Activated naive CD4-positive, alpha-beta T cell treated with anti-CD3 and anti-CD28 coated beads, Interleukin-2, amount 50 U/mL, for 72 hours (primary cell): Measurements from ENCODE around the gene RAB12. TPM values are rescaled to one million over a fixed set of nuclear protein-coding genes. Genes with fewer than 3 reads are reported as not detected.
"Not testable (repeated sequence)": the region's sequence is repeated elsewhere in the genome, so short reads cannot be mapped to it uniquely, and the experiment has no call there.

Experiments used
- ATAC-seq, 2 donors: fragments of 150-1000 bp; cut with Tn5 transposase; 2 replicates each; pipeline ENCODE4 v1.10.0; 2021; ENCODE audit warnings: mild to moderate bottlenecking in 2 of 2, moderate library complexity in 2 of 2
- DNase-seq, 2 donors: peaks; one replicate each; pipeline ENCODE4 v3.0.0; 2021 to 2022; ENCODE audit warnings: low spot score in 2 of 2
- H3K27ac Mint-ChIP-seq, 2 donors: one replicate each; pipeline ENCODE4 v1.8.0; 2022; ENCODE audit warnings: mild to moderate bottlenecking in 2 of 2, mixed read lengths in 2 of 2
- H3K36me3 Mint-ChIP-seq, 2 donors: one replicate each; pipeline ENCODE4 v1.8.0; 2022; ENCODE audit warnings: mixed read lengths in 2 of 2
- H3K9me3 Mint-ChIP-seq, 2 donors: one replicate each; pipeline ENCODE4 v1.8.0; 2022; ENCODE audit warnings: mixed read lengths in 2 of 2
- total RNA-seq, 2 donors: library from RNA; stranded (reverse); gene quantifications; one replicate each; pipeline ENCODE4 v1.2.3, GENCODE V29; 2022

Gene RAB12
- total RNA-seq, 2 donors from 2014 or later: 10.9 to 18.6 TPM

GRCh38 chr18:8607776-8608742 lies 1.2 kb upstream of the RAB12 start:
- Mint-ChIP-seq H3K9me3 (no peaks in the 10 kb centered on the region), H3K36me3 (peaks cover 9 to 17% of the 10 kb centered on the region in 2 donors), H3K27ac (peak overlapping the region; percentile 67 to 89)
- DNase-seq: no peak
- no peak for ATAC-seq

DNA sequence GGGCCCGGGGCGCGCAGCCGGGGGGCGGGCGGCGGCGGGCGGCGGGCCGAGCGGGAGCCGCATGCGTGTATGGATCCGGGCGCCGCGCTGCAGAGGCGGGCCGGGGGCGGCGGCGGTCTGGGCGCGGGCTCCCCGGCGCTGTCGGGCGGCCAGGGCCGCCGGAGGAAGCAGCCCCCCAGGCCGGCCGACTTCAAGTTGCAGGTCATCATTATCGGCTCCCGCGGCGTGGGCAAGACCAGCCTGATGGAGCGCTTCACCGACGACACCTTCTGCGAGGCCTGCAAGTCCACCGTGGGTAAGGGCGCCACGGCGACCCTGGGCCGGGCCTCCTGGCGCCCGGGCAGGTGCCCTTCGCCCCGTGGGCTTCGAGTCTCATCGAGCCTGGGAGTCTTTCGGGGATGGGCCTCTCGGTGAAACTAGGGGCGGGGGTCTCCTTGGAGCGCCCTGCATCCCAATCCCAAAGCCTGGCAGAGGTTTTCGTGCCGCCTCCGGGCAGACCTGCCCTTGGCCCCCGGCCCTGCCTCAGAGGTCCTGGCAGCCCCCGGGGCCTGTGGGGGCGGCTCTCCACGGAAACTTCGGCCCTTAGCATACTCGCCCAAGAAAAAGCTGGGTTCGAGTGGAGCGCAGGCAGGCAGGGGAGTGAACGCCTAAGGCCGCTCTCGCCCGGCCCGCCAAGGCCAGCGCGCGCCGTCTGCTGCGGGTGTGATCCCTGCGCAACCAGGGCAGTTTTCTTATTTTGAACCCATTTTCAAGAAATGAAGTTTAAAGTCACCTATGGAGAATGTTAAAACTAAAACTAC lies 622 bp downstream of the RAB12 start:
- ATAC-seq: peak; percentile 14 to 21
- peak overlapping the region; percentile 85 to 88 for H3K27ac Mint-ChIP-seq
- no peaks in the 10 kb centered on the region for H3K9me3 Mint-ChIP-seq
- peaks cover 12 to 17% of the 10 kb centered on the region in 2 donors for H3K36me3 Mint-ChIP-seq
- DNase-seq: peak in 1 of 2 donors; percentile 34

GRCh38 chr18:8610459-8610851 lies 1.2 kb downstream of the RAB12 start:
- no peaks in the 10 kb centered on the region for H3K9me3 Mint-ChIP-seq
- H3K27ac Mint-ChIP-seq: peak overlapping the region; percentile 85 to 88
- ATAC-seq (peak in 1 of 2 donors; percentile 63), DNase-seq (no peak)
- H3K36me3 Mint-ChIP-seq: peaks cover 17 to 18% of the 10 kb centered on the region in 2 donors

GRCh38 chr18:8611916-8612576 lies 2.8 kb downstream of the RAB12 start:
- no peak overlapping the region for H3K27ac Mint-ChIP-seq
- no peaks in the 10 kb centered on the region for H3K9me3 Mint-ChIP-seq
- H3K36me3 Mint-ChIP-seq: peaks cover 17 to 25% of the 10 kb centered on the region in 2 donors
- no peak for ATAC-seq
- DNase-seq: no peak

DNA sequence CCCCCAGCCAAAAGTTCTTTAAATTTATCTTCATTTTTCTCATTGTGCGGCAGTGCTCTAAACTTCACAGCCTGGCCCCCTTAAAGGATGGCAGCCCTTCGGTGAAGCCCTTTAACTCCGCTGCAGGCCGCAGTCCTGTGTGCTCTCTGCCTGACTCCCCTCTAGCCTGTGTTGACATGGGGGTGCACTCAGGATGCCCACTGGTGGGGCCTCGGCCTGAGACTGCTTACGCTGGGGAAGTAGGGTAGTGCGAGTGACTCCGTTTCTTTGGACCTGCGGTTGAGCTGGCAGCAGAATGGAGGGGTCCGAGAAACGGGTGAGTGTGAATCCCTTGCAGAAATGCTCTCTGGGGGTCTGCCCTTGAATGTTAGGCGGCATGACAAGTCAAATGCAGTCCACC lies 5.6 kb downstream of the RAB12 start:
- Mint-ChIP-seq H3K9me3 (no peaks in the 10 kb centered on the region), H3K27ac (peak overlapping the region; percentile 41 to 49), H3K36me3 (peaks cover 9 to 40% of the 10 kb centered on the region in 2 donors)
- ATAC-seq (no peak), DNase-seq (no peak)

GRCh38 chr18:8615397-8616027 lies 6.3 kb downstream of the RAB12 start:
- no peak for ATAC-seq
- peak overlapping the region in 1 of 2 donors; percentile 49 for H3K27ac Mint-ChIP-seq
- DNase-seq: no peak

DNA sequence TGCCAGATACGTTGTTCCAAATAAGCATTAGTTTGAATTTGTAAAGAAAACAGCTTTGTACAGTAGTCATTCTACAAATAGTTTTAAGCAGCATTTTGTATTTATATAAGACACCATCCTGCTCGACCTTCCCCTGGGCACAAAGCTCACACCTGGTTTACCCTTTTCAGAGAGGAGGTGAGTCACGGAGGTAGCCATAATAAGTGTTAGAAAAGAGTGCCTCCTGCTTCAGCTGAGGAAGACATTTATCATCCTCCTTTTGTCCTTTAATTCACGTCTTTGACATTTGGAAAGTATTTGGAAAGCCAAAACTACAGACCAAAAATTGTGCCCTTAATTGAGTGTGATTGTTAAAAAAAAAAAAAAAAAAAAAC lies 6.8 kb downstream of the RAB12 start:
- ATAC-seq (peak in 1 of 2 donors; percentile 28), DNase-seq (no peak)
- Mint-ChIP-seq H3K27ac (no peak overlapping the region), H3K9me3 (peaks cover 4% of the 10 kb centered on the region in 2 donors), H3K36me3 (peaks cover 10 to 44% of the 10 kb centered on the region in 2 donors)

More at GRCh38 chr18:8615397-8616027, 6.3 kb downstream of the RAB12 start:
- Mint-ChIP-seq H3K9me3 (peaks cover 1 to 2% of the 10 kb centered on the region in 2 donors), H3K36me3 (peaks cover 8 to 40% of the 10 kb centered on the region in 2 donors)

DNA sequence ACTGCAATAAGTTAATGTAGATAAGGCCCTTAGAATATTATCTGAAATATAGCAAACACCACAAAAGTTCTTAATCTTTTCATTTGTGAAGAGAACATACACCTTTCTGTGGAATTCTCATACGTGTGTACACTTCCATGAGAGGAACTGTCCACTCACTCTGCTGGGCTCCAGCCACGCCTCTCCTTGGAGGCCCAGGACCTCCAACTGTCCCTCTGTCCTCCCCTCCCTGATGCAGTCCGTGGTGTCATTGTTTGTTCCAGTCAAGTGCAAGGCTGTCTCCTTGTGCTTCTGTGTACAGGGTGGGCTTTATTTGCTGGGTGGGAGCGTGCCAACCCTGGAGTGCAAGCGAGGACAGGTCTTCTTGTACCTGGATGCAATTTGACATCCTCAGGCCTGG lies 8.7 kb downstream of the RAB12 start:
- DNase-seq: no peak
- H3K9me3 Mint-ChIP-seq: peaks cover 4% of the 10 kb centered on the region in 2 donors
- H3K36me3 Mint-ChIP-seq: peaks cover 20 to 63% of the 10 kb centered on the region in 2 donors
- ATAC-seq: no peak
- H3K27ac Mint-ChIP-seq: no peak overlapping the region

DNA sequence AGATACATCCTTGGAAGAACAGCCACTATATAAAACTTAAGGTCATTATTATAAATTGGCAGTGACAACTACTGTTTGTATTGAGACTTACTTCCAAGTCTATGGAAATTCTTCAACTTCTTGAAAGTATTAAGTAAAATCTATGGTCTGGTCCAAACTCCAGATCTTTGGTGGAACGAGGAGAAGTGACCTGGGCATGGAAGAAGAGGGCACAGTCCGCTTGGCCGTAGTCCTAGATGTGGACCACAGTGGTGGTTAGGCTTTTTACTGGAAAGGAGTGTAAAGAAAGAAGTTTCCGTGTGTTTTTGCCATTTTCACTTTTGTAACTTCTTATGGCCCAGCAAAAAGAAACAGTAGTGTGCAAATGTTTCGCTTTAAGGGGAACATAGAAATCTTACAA lies 9.8 kb downstream of the RAB12 start:
- peaks cover 4% of the 10 kb centered on the region in 2 donors for H3K9me3 Mint-ChIP-seq
- H3K36me3 Mint-ChIP-seq: peaks cover 20 to 66% of the 10 kb centered on the region in 2 donors
- no peak overlapping the region for H3K27ac Mint-ChIP-seq
- ATAC-seq (no peak), DNase-seq (no peak)

DNA sequence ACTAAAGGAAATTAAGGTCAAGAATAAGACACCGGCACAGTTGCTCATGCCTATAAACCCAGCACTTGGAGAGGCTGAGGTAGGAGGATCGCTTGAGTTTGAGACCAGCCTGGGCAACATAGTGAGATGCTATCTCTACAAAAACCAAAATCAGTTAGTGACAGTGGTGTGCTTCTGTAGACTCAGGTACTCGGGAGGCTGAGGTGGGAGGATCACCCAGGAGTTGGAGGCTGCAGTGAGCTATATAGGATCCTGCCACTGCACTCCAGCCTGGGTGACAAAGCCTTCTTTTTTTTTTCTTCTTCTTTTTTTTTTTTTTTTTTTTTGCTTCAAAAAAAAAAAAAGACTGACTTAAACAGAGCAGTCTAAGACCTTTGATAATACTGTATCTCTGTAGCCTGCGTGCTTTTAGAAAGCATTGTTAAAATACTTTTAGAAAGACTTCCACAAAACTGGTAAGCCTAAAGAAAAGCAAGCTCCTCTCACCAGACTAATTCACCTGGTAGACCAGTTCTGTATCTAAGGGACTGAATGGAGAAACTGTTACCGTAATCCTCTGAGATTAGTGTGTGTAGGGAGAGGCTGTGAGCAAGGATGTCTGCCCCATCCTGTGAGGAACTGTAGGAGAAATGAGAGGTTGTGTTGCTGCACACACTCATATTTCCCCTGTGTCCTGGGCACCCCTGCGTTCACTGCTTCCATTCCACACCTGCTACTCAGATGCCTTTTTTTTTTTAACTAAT lies 10.8 kb downstream of the RAB12 start:
- Mint-ChIP-seq H3K27ac (peak overlapping the region in 1 of 2 donors; percentile 68), H3K9me3 (peaks cover 4% of the 10 kb centered on the region in 2 donors), H3K36me3 (peaks cover 20 to 62% of the 10 kb centered on the region in 2 donors)
- DNase-seq (no peak), ATAC-seq (no peak)

- ATAC-seq: peak in 1 of 2 donors; percentile 34
These were observed 11.6 kb downstream of the RAB12 start for GRCh38 chr18:8620845-8621244.

GRCh38 chr18:8622625-8623024 lies 13.4 kb downstream of the RAB12 start:
- ATAC-seq, DNase-seq, H3K9me3 Mint-ChIP-seq: not testable (repeated sequence)
- peaks cover 20 to 45% of the 10 kb centered on the region in 2 donors for H3K36me3 Mint-ChIP-seq
- H3K27ac Mint-ChIP-seq: peak overlapping the region; percentile 3 to 21

More at GRCh38 chr18:8620845-8621244, 11.6 kb downstream of the RAB12 start:
- Mint-ChIP-seq H3K9me3 (peaks cover 4% of the 10 kb centered on the region in 2 donors), H3K36me3 (peaks cover 20 to 54% of the 10 kb centered on the region in 2 donors), H3K27ac (peak overlapping the region; percentile 1 to 68)
- no peak for DNase-seq

GRCh38 chr18:8623549-8624106 lies 14.4 kb downstream of the RAB12 start:
- Mint-ChIP-seq H3K9me3 (peaks cover 4% of the 10 kb centered on the region in 2 donors), H3K27ac (peak overlapping the region in 1 of 2 donors; percentile 32), H3K36me3 (peaks cover 20 to 43% of the 10 kb centered on the region in 2 donors)
- peak; percentile 56 to 77 for ATAC-seq
- no peak for DNase-seq

DNA sequence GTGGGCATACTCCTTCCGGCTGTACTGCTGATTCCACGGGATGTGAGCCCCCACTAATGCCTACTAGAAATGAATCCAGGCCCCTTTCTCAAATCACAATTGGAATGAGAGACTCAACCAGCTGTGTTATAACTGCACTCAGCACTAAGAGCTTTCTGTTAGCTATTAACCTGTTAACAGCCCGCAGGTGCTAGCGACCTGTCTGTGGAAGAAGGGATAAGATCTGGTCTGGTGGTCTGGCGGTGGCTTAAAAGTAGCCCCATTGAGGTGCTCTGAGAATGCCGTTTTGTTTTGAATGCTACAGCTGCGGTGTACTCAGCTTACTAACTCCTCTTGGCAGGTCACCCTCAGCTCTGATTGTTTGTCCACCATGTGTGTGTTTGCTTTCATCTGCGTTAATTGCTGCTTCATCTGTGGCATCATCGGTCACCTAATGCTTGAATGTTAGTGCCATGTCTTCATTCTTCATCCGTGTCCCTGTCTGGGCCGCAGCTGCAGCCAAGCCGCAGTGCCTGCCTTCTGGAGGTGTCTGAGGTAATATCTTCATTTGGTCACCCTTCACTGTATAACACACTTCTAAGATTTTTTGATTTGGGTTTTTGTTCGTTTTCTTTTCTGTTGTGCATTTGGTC lies 16.3 kb downstream of the RAB12 start:
- peaks cover 16 to 27% of the 10 kb centered on the region in 2 donors for H3K36me3 Mint-ChIP-seq
- H3K9me3 Mint-ChIP-seq: peaks cover 2% of the 10 kb centered on the region in 2 donors
- ATAC-seq: no peak
- no peak overlapping the region for H3K27ac Mint-ChIP-seq
- DNase-seq: no peak
